ENCODE results near the gene PTPRA.

DNA sequence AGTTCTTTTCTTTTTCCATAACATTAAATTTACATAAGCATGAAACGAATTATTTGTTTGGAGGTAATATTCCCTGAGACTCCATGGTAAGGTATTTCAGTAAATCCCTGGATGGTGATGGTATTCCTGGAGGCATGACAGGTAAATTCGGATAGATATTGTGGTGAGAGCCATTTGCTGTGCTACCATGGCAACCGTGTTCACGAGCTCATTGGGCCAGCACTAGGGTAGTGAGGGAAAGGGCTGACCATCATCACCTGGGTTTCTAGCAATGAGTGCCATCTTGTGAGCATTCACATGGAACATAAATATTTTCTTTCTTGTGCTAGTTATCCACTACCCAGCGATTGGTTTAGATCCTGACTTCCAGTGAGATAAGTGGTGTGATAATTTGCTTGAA lies 118.3 kb downstream of the PTPRA start:
- TF ChIP-seq KAT2B (IDR thresholded peaks at IDR 0.05; ENCODE audit: borderline replicate concordance, low read depth, low read length) (no peak), EP300 (IDR thresholded peaks at IDR 0.05; ENCODE audit: low read depth in 2 of 2, low read length in 2 of 2) (no peak), EP300 (CRISPR knock-in tag; IDR thresholded peaks at IDR 0.05; ENCODE audit: borderline replicate concordance) (no peak), RBM22 (optimal IDR thresholded peaks at IDR 0.05; ENCODE audit: low read length) (no peak)
